HG03521 (cell line): ENCODE data around the gene FCHO2.

ENCODE experiments used
- ATAC-seq: cut with Tn5 transposase; IDR thresholded peaks from one replicate; pipeline ENCODE4 v1.9.1; 2021; ENCODE audit warnings: mild to moderate bottlenecking, moderate library complexity; ENCODE audit not compliant: unreplicated experiment

Gene FCHO2

GRCh38 chr5:73104326-73104725 lies 148.5 kb downstream of the FCHO2 start:
- no peak for ATAC-seq

- ATAC-seq = no peak
These were observed 150.5 kb downstream of the FCHO2 start for GRCh38 chr5:73106335-73106734.

- ATAC-seq = no peak
These were observed 154.3 kb downstream of the FCHO2 start for GRCh38 chr5:73110190-73110589.

- no peak for ATAC-seq
These were observed 155.7 kb downstream of the FCHO2 start for GRCh38 chr5:73111536-73111935.

GRCh38 chr5:73112359-73112758 lies 156.5 kb downstream of the FCHO2 start:
- ATAC-seq = no peak

GRCh38 chr5:73114044-73114688 lies 158.3 kb downstream of the FCHO2 start:
- no peak for ATAC-seq

GRCh38 chr5:73115399-73116051 lies 159.7 kb downstream of the FCHO2 start:
- ATAC-seq = no peak

- ATAC-seq = no peak
These were observed 160.7 kb downstream of the FCHO2 start for GRCh38 chr5:73116506-73116905.

GRCh38 chr5:73117088-73117740 lies 161.4 kb downstream of the FCHO2 start:
- no peak for ATAC-seq

GRCh38 chr5:73118391-73118973 lies 162.6 kb downstream of the FCHO2 start:
- ATAC-seq = no peak

- ATAC-seq = no peak
These were observed 163.8 kb downstream of the FCHO2 start for GRCh38 chr5:73119451-73120157.

GRCh38 chr5:73120222-73121118 lies 164.6 kb downstream of the FCHO2 start, which contains the start of gene TMEM171:
TMEM171 (plus strand) TSS chr5:73120575; CDS start chr5:73123374, 2,799 bp downstream.
- ATAC-seq = no peak

GRCh38 chr5:73121119-73121463 lies 165.2 kb downstream of the FCHO2 start:
- ATAC-seq = no peak

- ATAC-seq = no peak
These were observed 167.3 kb downstream of the FCHO2 start for GRCh38 chr5:73122875-73123810.

GRCh38 chr5:73125289-73125688 lies 169.4 kb downstream of the FCHO2 start:
- no peak for ATAC-seq

GRCh38 chr5:73126381-73126780 lies 170.5 kb downstream of the FCHO2 start:
- no peak for ATAC-seq

- no peak for ATAC-seq
These were observed 171.1 kb downstream of the FCHO2 start for GRCh38 chr5:73126957-73127356.

- ATAC-seq = no peak
These were observed 173.3 kb downstream of the FCHO2 start for GRCh38 chr5:73129143-73129542.

GRCh38 chr5:73130811-73131210 lies 175.0 kb downstream of the FCHO2 start:
- no peak for ATAC-seq
